Measurements from ENCODE around the gene GCNT2. TPM values are rescaled to one million over a fixed set of nuclear protein-coding genes. Genes with fewer than 3 reads are reported as not detected.

The GCNT2 gene
- total RNA-seq, 1 experiment from 2014 or later, result 42.8 TPM

Other genes starting within 250 kb of the GCNT2 start
- gene TFAP2A, start 106.3 kb upstream of the GCNT2 start, total RNA-seq (2021; ENCODE audit: unreplicated experiment), result 83.9 TPM
- gene C6orf52, start 173.3 kb downstream of the GCNT2 start, total RNA-seq (2021; ENCODE audit: unreplicated experiment), result 6.5 TPM
- 27.3 TPM for gene PAK1IP1, start 173.6 kb downstream of the GCNT2 start, total RNA-seq (2021; ENCODE audit: unreplicated experiment)
- 159 TPM for gene TMEM14C, start 201.7 kb downstream of the GCNT2 start, total RNA-seq (2021; ENCODE audit: unreplicated experiment)
- 180 TPM for gene TMEM14B, start 226.5 kb downstream of the GCNT2 start, total RNA-seq (2021; ENCODE audit: unreplicated experiment)

Data from Panc1 (cell line).